Immature natural killer cell (primary cell): ENCODE data around the gene GRIK3. TPM values are rescaled to one million over a fixed set of nuclear protein-coding genes. Genes with fewer than 3 reads are reported as not detected.
"Not testable (repeated sequence)": the region's sequence is repeated elsewhere in the genome, so short reads cannot be mapped to it uniquely, and the experiment has no call there.

Experiments used
- DNase-seq, 3 donors: peaks; one replicate each; pipeline ENCODE4 v3.0.0; 2022; ENCODE audit warnings: mixed read lengths in 1 of 3
- H3K27ac Mint-ChIP-seq, 6 donors: one replicate each; pipeline ENCODE4 v1.8.0; 2020; ENCODE audit warnings: mixed read lengths in 6 of 6, mild to moderate bottlenecking in 5 of 6, inconsistent platforms in 4 of 6, moderate library complexity in 3 of 6
- H3K27me3 Mint-ChIP-seq, 3 donors: one replicate each; pipeline ENCODE4 v1.8.0; 2020 to 2021; ENCODE audit warnings: low read depth in 3 of 3, mild to moderate bottlenecking in 3 of 3, mixed read lengths in 3 of 3, moderate library complexity in 3 of 3, inconsistent platforms in 1 of 3
- H3K36me3 Mint-ChIP-seq, 3 donors: one replicate each; pipeline ENCODE4 v1.8.0; 2020; ENCODE audit warnings: mixed read lengths in 3 of 3, inconsistent platforms in 2 of 3, mild to moderate bottlenecking in 2 of 3
- H3K4me1 Mint-ChIP-seq, 2 donors: one replicate each; pipeline ENCODE4 v1.8.0; 2020; ENCODE audit warnings: inconsistent platforms in 2 of 2, mild to moderate bottlenecking in 2 of 2, mixed read lengths in 2 of 2, moderate library complexity in 1 of 2
- H3K4me3 Mint-ChIP-seq, 5 donors: one replicate each; pipeline ENCODE4 v1.8.0; 2020; ENCODE audit warnings: mild to moderate bottlenecking in 5 of 5, mixed read lengths in 5 of 5, inconsistent platforms in 3 of 5, moderate library complexity in 3 of 5
- H3K9me3 Mint-ChIP-seq, 6 donors: one replicate each; pipeline ENCODE4 v1.8.0; 2020; ENCODE audit warnings: mild to moderate bottlenecking in 6 of 6, mixed read lengths in 6 of 6, inconsistent platforms in 4 of 6, moderate library complexity in 3 of 6
- polyA plus RNA-seq, 3 donors: library from polyadenylated mRNA; unstranded; fragments of 300-500 nt; fragmentation: Illumina TruSeq; gene quantifications; one replicate each; pipeline ENCODE4 v1.2.3, GENCODE V29; 2021

Gene GRIK3
- polyA plus RNA-seq, 3 donors from 2014 or later = not detected

DNA sequence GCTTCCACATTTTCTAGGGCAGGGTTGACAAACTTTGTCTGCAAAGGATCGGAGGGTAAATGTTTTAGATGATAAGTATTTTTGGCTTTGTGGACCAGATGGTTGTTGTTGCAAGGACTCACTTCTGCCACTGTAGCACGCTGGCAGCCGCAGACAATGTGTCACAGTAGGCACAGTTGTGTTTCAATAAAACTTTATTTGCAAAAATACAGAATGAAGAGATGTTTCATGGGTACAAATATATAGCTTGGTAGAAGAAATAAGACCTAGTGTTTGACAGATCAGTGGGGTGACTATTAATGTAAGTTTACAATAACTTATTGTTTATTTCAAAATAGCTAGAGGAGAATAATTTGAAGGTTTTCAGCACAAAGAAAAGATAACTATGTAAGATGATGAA is 127.8 kb downstream of the GRIK3 start:
- Mint-ChIP-seq H3K9me3 (no peaks in the 10 kb centered on the region), H3K27ac (no peak overlapping the region), H3K4me1 (no peaks in the 10 kb centered on the region), H3K36me3 (no peaks in the 10 kb centered on the region), H3K4me3 (no peak overlapping the region), H3K27me3 (peaks cover 0 to 14% (median 4%) of the 10 kb centered on the region in 3 donors)
- DNase-seq = no peak

DNA sequence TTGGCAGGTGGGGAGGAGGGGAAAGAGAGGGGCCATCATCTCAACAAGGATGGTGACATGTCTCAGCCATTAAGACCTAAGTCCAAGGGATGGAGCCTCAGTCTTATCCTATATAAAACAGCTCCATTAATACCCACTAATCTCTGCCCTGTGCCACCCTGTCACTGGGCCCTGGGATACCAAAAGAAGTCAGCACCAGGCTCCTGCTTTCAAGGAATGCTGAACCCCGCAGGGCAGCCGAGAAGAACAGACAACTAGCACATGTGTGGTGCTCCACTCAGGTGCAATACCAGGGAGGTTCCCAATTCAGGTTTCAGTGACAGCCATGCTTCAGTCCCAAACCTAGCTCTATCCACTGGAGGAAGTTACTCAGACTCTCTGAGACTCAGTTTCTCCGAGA is 128.4 kb downstream of the GRIK3 start:
- peaks cover 0 to 14% (median 4%) of the 10 kb centered on the region in 3 donors for H3K27me3 Mint-ChIP-seq
- H3K9me3 Mint-ChIP-seq = no peaks in the 10 kb centered on the region
- no peak overlapping the region for H3K27ac Mint-ChIP-seq
- DNase-seq = no peak
- H3K4me1 Mint-ChIP-seq = no peaks in the 10 kb centered on the region
- H3K4me3 Mint-ChIP-seq = no peak overlapping the region
- no peaks in the 10 kb centered on the region for H3K36me3 Mint-ChIP-seq

DNA sequence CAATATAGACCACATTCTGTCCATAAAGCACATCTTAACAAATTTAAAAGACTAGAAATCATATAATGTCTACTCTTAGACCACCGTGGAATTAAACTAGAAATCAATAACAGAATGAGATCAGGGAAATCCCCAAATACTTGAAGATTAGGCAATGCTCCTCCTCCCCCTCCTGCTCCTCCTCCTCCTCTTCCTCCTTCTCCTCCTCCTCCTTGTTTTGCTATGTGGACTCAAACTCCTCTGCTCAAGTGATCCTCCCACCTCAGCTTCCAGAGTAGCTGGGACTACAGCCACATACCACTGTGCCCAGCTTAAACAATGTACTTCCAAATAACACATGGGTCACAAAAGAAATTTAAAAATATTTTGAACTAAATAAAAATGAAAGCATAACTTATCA is 134.2 kb downstream of the GRIK3 start:
- Mint-ChIP-seq H3K27ac (no peak overlapping the region), H3K9me3 (peaks cover 0 to 7% (median 4%) of the 10 kb centered on the region in 6 donors), H3K4me1 (no peaks in the 10 kb centered on the region), H3K36me3 (no peaks in the 10 kb centered on the region), H3K27me3 (peaks cover 1 to 10% (median 1%) of the 10 kb centered on the region in 3 donors), H3K4me3 (no peak overlapping the region)
- DNase-seq = no peak

DNA sequence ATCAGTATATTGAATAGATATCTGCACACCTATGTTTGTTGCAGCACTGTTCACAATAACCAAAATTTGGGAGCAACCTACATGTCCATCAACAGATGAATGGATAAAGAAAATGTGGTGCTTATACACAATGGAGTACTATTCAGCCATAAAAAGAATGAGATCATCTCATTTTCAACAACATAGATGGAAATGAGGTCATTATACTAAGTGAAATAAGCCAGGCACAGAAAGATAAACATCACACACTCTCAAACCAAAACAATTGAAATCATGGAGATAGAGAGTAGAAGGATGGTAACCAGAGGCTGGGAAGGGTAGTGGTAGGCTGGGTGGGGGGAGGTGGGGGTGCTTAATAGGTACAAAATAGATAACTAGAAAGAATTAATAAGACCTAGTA is 136.5 kb downstream of the GRIK3 start:
- H3K4me3 Mint-ChIP-seq = not testable (repeated sequence)

DNA sequence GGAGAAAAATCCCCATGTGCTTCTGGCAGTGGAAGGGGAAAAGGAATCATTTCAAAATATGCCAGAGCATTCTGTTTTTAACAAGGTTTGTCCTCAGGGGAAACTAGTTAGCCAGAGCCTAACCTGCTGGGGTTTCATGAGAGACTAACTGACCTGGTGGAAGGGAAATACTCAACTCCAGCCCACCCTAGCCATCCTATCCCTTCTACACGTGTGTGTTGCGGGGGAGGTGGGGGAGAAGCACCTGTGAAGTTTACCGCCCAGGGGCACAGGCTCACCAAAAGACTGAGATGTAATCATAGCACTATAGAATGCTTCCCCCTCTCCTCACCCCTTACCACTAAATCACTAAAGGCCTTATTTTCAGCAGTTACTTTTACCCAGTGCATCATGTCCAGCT is 139.5 kb downstream of the GRIK3 start:
- no peak for DNase-seq
- H3K27me3 Mint-ChIP-seq = peaks cover 1 to 6% (median 2%) of the 10 kb centered on the region in 3 donors
- no peaks in the 10 kb centered on the region for H3K36me3 Mint-ChIP-seq

More for the DNA sequence above, 136.5 kb downstream of the GRIK3 start:
- H3K27ac Mint-ChIP-seq, DNase-seq, H3K36me3 Mint-ChIP-seq, H3K4me1 Mint-ChIP-seq, H3K9me3 Mint-ChIP-seq, H3K27me3 Mint-ChIP-seq: not testable (repeated sequence)

DNA sequence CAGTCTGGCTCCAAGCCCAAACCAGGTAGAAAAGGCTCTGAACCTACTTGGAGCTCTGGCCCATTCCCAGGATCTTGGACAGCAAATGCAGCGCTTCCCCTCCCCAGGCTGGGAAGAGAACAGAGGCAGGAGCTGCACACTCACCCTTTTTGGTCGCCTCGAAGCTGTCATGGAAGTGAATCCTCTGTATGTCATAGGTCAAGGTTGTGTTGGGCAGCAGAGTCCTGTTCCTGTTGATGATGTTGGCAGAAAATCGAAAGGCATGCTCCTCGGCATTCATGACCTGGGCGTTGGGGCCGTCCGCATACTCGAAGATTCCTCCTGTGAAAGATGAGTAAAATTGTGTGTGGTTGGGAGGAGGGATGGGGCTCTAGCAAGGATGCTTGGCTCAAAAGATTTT is 143.5 kb downstream of the GRIK3 start:
- Mint-ChIP-seq H3K4me1 (no peaks in the 10 kb centered on the region), H3K27me3 (peaks cover 2 to 8% (median 5%) of the 10 kb centered on the region in 3 donors), H3K27ac (no peak overlapping the region), H3K4me3 (no peak overlapping the region), H3K9me3 (no peaks in the 10 kb centered on the region), H3K36me3 (no peaks in the 10 kb centered on the region)
- DNase-seq = no peak

More for the DNA sequence above, 139.5 kb downstream of the GRIK3 start:
- H3K27ac Mint-ChIP-seq = no peak overlapping the region
- no peaks in the 10 kb centered on the region for H3K4me1 Mint-ChIP-seq
- H3K9me3 Mint-ChIP-seq = peaks cover 0 to 7% (median 4%) of the 10 kb centered on the region in 6 donors
- no peak overlapping the region for H3K4me3 Mint-ChIP-seq

DNA sequence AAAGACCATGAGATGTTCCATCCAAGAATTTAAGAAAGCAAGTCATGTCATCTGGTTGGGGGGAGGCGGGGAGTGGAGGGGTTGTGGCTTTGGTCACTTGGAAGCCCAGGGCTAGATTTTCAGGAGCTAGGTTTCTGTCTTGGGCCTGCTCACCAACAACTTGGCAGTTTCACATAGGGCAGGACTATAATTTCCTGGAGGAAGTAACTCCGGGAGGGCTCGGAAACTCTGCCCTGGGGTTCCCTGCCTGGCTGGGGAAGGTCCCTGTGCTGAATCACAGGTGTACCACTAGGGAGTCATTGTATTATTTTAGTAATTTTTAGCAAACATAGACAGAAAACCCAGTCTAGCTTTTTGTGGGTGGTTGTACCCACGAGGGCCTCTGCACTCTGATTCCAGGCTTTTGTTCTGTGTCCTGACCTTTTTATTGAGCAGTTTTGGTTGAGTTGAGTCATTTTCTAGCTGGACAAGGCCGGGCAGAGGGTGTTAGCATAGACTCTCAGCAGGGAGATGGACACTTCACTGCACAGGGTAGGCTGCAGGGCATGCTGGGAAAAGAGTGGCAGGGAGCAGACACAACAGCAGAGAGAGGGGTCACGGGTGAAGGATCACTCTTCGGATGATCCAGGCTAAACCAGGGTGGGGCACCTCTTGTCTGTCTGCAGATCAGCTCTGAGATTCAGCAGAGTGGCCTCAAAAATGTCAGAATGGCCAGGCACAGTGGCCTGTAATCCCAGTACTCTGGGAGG is 144.7 kb downstream of the GRIK3 start:
- no peaks in the 10 kb centered on the region for H3K9me3 Mint-ChIP-seq
- H3K4me1 Mint-ChIP-seq = no peaks in the 10 kb centered on the region
- no peak overlapping the region for H3K4me3 Mint-ChIP-seq
- H3K27me3 Mint-ChIP-seq = peaks cover 2 to 8% (median 5%) of the 10 kb centered on the region in 3 donors
- H3K27ac Mint-ChIP-seq = no peak overlapping the region
- no peak for DNase-seq
- no peaks in the 10 kb centered on the region for H3K36me3 Mint-ChIP-seq

DNA sequence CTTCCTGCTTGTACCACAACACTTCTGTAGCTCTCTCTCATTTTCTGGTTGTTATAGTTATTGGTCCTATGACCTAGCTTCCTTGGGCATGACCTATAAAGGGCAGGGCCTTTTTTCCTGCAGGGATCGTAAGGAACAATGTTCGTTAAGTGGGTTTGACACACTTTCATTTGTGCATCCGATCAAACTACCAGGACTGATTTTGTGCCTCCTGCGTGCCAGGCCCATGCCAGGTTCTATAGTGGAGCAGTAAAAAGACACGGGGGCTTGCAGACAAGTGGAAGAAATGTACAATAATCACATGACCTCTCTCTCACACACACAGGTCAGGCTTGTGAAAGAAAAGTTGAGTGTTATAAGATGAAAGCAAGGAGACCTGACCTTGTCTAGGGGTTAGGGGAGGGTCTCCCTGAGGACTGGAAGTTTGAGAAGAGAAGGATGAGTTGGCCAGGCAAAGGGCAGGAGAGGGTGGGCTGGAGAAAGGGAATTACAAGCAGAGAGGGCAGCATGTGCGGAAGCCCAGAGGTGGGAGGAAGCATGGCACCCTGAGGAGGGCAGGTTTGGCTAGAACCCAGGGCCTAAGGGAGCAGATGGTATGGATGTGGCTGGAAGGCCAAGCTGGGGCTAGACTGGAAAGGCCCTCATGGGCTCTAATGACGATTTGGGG is 145.4 kb downstream of the GRIK3 start:
- H3K9me3 Mint-ChIP-seq = no peaks in the 10 kb centered on the region
- no peak for DNase-seq
- no peaks in the 10 kb centered on the region for H3K4me1 Mint-ChIP-seq
- H3K36me3 Mint-ChIP-seq = no peaks in the 10 kb centered on the region
- H3K27ac Mint-ChIP-seq = no peak overlapping the region
- H3K27me3 Mint-ChIP-seq = peaks cover 2 to 8% (median 5%) of the 10 kb centered on the region in 3 donors
- no peak overlapping the region for H3K4me3 Mint-ChIP-seq

DNA sequence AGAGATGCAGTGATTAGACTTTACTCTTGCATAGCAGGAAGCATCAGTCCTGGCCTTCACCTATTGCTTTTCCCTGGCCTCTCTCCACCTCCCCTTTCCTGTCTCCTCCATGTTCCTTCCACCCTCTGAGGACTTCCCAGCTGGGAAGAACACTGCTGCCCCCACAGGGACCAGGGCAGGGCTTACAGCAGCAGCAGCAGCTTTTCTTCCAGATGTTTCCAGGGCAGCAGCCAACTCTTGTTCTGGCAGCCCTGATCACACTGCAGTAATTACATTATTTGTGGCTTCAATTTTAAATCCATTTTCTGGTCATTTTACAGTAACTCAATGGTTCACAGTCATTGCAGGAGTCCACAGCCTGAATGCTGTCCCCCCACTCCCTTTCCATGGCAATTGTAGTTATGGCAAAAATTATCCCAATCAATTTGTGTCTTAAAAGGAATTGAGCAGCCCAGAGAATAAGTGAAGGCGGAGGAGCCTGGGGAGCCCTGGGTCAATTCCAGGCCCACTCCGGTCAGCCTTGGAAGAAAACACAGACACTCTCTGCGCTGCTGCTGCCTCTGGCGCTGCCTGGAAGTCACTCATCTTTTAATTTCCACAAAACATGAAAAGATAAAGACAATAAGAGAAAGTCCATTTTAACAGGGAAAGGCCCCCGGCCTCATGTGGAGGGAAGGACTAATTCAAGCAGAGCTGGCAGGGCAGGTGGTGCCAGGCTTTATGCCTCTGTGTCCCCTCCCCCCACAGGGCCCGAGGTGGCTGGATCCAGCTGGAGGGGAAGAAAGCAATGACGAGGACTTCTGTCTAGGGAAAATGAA is 148.6 kb downstream of the GRIK3 start:
- Mint-ChIP-seq H3K27ac (no peak overlapping the region), H3K36me3 (no peaks in the 10 kb centered on the region), H3K27me3 (peaks cover 0 to 8% (median 2%) of the 10 kb centered on the region in 3 donors), H3K4me1 (no peaks in the 10 kb centered on the region), H3K4me3 (no peak overlapping the region), H3K9me3 (no peaks in the 10 kb centered on the region)
- DNase-seq = no peak

DNA sequence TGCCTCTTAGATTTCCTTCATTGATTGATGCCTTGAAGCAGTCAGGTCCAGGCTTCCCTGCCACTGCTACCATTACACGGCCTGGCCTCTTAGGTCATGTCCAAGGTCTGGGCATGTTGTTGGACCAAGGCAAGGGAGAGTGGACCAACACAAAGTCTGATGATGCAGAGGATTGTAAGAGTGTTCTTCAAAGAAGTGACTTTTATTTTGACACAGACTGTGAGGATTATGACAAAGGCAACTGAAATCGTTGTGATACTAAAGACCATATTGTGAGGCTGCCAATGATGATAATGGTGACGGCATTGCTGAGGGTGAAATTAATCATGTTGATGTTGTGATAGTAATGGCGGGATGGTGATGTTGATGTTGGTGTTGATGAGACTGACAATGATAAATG is 149.5 kb downstream of the GRIK3 start:
- Mint-ChIP-seq H3K36me3 (no peaks in the 10 kb centered on the region), H3K27ac (no peak overlapping the region), H3K4me1 (no peaks in the 10 kb centered on the region), H3K4me3 (no peak overlapping the region), H3K9me3 (no peaks in the 10 kb centered on the region), H3K27me3 (peaks cover 0 to 10% (median 2%) of the 10 kb centered on the region in 3 donors)
- DNase-seq = no peak

DNA sequence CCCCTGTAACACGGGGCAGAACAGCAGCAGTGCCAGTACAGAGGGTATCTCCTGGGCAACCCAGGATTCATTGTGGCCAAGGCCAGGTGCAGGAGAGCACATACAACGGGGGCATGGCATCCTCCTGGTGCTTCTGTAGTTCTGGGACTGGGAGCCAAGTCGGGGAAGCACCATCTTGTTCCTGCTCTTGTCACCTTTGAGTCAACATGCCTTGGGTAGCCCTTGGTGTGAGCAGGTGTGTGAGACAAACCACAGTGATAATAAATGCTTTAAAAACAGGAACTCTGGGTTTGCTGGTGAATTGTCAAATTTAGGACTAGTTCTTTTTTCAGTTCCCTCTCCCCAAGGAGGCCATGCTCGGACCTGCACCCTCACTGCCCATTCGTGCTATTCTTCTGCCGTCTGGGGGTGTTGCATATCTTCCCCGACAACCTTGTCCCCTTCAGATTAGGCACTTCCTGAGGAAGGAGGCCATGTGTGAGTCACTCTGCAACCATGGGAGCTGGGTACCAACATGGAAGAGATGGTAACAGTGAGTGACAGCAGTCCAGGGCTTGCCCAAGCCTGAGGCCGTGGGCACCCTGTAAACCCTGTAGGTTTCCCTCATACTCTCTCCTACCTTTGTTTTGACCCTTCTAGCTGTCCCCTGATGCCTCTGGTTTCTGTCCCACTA is 150.2 kb downstream of the GRIK3 start:
- Mint-ChIP-seq H3K9me3 (no peaks in the 10 kb centered on the region), H3K27ac (no peak overlapping the region), H3K4me1 (no peaks in the 10 kb centered on the region), H3K36me3 (no peaks in the 10 kb centered on the region), H3K27me3 (peaks cover 0 to 9% (median 3%) of the 10 kb centered on the region in 3 donors), H3K4me3 (no peak overlapping the region)
- no peak for DNase-seq

DNA sequence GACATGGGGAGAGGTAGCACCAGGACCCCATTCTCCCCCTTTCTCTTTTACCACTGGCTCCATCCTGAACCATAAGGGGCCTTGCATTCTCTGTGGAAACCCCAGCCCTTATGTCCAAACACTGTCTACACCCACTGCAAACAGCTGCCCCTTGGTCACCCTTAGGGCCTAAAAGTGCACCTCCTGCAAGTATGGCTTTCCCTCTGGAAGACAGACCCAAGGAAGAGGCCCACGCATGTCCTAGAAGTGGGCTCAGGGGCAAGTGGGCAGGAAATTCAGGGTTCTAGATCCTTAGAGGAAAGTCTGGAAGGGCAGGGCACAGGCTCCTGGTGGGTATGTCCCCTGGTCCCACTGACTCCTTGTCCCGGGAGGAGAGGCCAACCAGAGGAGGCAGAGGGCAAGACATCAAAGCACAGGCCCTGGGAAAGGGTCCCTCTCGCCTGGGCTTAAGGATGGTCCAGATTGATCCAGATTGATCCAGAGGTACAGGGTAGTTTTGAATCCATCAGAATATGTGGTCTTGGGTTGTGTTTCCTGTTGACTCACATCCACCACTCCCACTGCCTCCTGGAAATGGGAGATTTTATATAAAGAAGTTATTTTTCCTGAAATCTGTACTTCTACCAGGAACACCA is 150.9 kb downstream of the GRIK3 start:
- Mint-ChIP-seq H3K4me3 (no peak overlapping the region), H3K9me3 (no peaks in the 10 kb centered on the region), H3K36me3 (no peaks in the 10 kb centered on the region), H3K27ac (no peak overlapping the region), H3K4me1 (no peaks in the 10 kb centered on the region), H3K27me3 (peaks cover 0 to 8% (median 5%) of the 10 kb centered on the region in 3 donors)
- DNase-seq = no peak

DNA sequence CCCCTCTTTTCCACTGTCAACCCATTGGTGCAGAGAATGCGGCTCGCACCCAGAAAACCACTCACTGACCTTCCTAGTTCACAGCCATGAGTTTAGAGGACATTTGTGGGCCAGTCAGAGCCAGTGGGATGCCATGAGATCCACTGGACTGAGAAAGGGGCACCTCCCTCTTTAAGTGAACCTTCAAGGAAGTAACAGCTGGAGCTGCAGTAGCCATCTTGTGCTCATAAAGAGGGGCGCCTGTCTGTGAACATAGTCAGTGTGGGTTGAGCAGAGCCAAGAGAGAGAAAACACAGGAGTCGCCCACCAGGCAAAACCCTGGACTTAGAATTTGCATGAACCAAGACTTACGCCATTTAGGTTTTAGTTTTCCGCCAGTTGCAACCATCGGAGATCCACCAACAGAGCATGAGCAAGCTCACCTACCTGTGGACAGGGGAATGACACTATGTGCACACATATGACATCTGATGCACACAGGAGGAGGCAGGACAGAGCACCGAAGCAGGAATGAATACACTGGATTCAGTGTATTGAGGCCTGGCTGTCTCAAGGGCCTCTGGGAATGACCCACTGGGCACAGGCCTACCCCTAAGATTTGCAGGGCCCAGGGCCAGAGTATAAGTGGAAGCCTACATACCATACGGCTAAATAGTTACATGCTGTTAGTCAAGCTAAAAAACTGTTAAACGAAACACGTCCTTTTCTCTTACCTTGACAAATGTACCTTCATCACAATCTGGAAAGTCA is 151.6 kb downstream of the GRIK3 start:
- H3K36me3 Mint-ChIP-seq = no peaks in the 10 kb centered on the region
- H3K9me3 Mint-ChIP-seq = no peaks in the 10 kb centered on the region
- peaks cover 0 to 8% (median 5%) of the 10 kb centered on the region in 3 donors for H3K27me3 Mint-ChIP-seq
- no peaks in the 10 kb centered on the region for H3K4me1 Mint-ChIP-seq
- no peak for DNase-seq
- H3K4me3 Mint-ChIP-seq = no peak overlapping the region
- H3K27ac Mint-ChIP-seq = no peak overlapping the region
